A673 (cell line): ENCODE results near the gene FAM83G. TPM values are rescaled to one million over a fixed set of nuclear protein-coding genes. Genes with fewer than 3 reads are reported as not detected.
A peak's percentile ranks its signal among the peaks of the same experiment; 100 is the strongest.

Experiments
- BruUV-seq: library from RNA; stranded (reverse); fragments of 400-500 nt; replicated peaks from 2 replicates; lab custom pipeline; 2021; lab: Mats Ljungman, UMichigan
- CTCF ChIA-PET: fragments of 300-600 bp; sonication (Branson Sonifier 250); formaldehyde crosslinking; loops from one replicate; lab custom pipeline; 2022; ENCODE audit warnings: antibody characterized with exemption; lab: Charles Lee
- POLR2A ChIA-PET: fragments of 300-600 bp; sonication (Branson Sonifier 250); formaldehyde crosslinking; loops from one replicate; lab custom pipeline; 2022; ENCODE audit warnings: antibody characterized with exemption; ENCODE audit not compliant: low non-redundant PET; lab: Charles Lee
- DNase-seq: peaks from one replicate; pipeline ENCODE4 v3.0.0-alpha.2; 2015; ENCODE audit warnings: low spot score
- H3K27ac ChIP-seq: fragments of 200-600 bp; sonication (generic); 2 replicates; pipeline ENCODE4 v1.5.1; 2016; ENCODE audit warnings: mixed run types, low read depth, mild to moderate bottlenecking, mixed read lengths, antibody characterized with exemption, low read length; ENCODE audit not compliant: poor library complexity, severe bottlenecking
- H3K27me3 ChIP-seq: fragments of 200-600 bp; sonication (generic); replicated peaks from 2 replicates; pipeline ENCODE4 v1.6.1; 2017; ENCODE audit warnings: mixed run types, low read depth, mild to moderate bottlenecking, mixed read lengths, antibody characterized with exemption, low read length; ENCODE audit not compliant: insufficient read depth, poor library complexity
- H3K36me3 ChIP-seq: fragments of 200-600 bp; sonication (generic); 2 replicates; pipeline ENCODE4 v1.6.1; 2016; ENCODE audit warnings: mixed run types, mild to moderate bottlenecking, mixed read lengths, antibody characterized with exemption, low read length; ENCODE audit not compliant: insufficient read depth, poor library complexity, severe bottlenecking
- H3K4me1 ChIP-seq: fragments of 200-600 bp; sonication (generic); 2 replicates; pipeline ENCODE4 v1.6.1; 2017; ENCODE audit warnings: mixed run types, mild to moderate bottlenecking, mixed read lengths, antibody characterized with exemption, low read length; ENCODE audit not compliant: insufficient read depth, poor library complexity, severe bottlenecking
- H3K4me3 ChIP-seq: fragments of 200-600 bp; sonication (generic); 2 replicates; pipeline ENCODE4 v1.5.1; 2016; ENCODE audit warnings: low read depth, mixed run types, mild to moderate bottlenecking, mixed read lengths, low read length; ENCODE audit not compliant: poor library complexity, severe bottlenecking
- H3K9me3 ChIP-seq: fragments of 200-600 bp; sonication (generic); 2 replicates; pipeline ENCODE4 v1.6.1; 2016; ENCODE audit warnings: mixed run types, low read depth, mild to moderate bottlenecking, mixed read lengths, antibody characterized with exemption, low read length; ENCODE audit not compliant: poor library complexity, severe bottlenecking
- EZH2 ChIP-seq: fragments of 200-600 bp; sonication (generic); IDR thresholded peaks from 2 replicates; pipeline ENCODE4 v1.6.1; 2017; ENCODE audit warnings: borderline replicate concordance, low read depth, mild to moderate bottlenecking, mixed read lengths, antibody characterized with exemption, low read length; ENCODE audit not compliant: poor library complexity, severe bottlenecking
- intact Hi-C: fragments of 100-400 bp; cut with micrococcal nuclease; formaldehyde crosslinking; loops from one replicate; pipeline ENCODE4 v1.10.0; 2022; ENCODE audit not compliant: unreplicated experiment
- total RNA-seq: library from RNA; stranded (reverse); gene quantifications from 2 replicates; pipeline ENCODE4 v1.2.3, GENCODE V29; 2021
- TF ChIP-seq, protein P1 (sequence below): fragments of 300-800, 200-600 bp; sonication (generic); conservative IDR thresholded peaks from 2 replicates; pipeline ENCODE4 v1.5.1; 2017; ENCODE audit warnings: low read depth, mild to moderate bottlenecking, antibody characterized with exemption, low read length, moderate library complexity, mixed read lengths

The FAM83G gene
- total RNA-seq, 1 experiment from 2014 or later: 12.4 TPM

DNA sequence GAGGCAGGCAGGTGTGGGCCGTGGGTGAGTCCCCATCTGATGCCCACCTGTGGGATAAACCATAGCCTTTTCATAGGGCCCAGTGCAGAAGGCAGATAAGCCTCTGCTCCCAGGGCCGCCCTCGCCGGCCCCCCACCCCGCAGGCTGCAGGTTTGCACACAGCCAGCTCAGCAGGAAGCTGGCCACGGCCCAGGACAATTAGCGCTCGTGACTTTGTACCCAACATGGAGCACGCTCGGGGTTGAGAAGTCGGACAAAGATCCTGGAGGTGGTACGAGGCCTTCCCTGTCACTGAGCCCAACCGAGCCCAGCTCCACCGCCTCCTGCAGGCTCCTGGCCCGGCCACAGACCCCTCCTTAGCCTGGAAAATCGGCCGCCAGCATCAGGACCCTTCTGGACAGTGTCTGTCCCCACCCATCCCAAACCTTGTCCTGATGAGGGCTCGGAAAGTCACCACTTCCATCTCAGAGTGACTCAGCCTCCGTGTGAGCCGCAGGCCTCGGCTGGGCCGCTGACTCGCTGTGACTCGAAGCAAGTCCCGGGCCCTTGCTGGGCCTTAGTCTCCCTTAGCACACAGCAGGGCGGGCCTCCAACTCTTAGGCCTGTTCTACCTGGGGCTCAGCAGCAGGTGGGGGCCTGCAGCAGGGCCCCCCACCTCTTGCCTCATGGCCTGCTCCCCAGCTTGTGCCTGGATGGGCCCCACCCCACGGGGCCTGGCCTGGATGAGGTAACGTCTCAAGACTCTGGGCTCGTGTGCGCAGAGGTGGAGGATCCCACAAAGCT lies 22.7 kb downstream of the FAM83G start:
- Histone ChIP-seq H3K4me1 (no peaks in the 10 kb centered on the region), H3K9me3 (no peaks in the 10 kb centered on the region), H3K4me3 (no peak overlapping the region), H3K36me3 (no peaks in the 10 kb centered on the region), H3K27me3 (no peaks in the 10 kb centered on the region), H3K27ac (no peak overlapping the region)
- intact Hi-C loops: no loop called here
- POLR2A ChIA-PET: no interaction called here
- CTCF ChIA-PET: no interaction called here
- no TSS peak for BruUV-seq
- TF ChIP-seq, protein P1, sequence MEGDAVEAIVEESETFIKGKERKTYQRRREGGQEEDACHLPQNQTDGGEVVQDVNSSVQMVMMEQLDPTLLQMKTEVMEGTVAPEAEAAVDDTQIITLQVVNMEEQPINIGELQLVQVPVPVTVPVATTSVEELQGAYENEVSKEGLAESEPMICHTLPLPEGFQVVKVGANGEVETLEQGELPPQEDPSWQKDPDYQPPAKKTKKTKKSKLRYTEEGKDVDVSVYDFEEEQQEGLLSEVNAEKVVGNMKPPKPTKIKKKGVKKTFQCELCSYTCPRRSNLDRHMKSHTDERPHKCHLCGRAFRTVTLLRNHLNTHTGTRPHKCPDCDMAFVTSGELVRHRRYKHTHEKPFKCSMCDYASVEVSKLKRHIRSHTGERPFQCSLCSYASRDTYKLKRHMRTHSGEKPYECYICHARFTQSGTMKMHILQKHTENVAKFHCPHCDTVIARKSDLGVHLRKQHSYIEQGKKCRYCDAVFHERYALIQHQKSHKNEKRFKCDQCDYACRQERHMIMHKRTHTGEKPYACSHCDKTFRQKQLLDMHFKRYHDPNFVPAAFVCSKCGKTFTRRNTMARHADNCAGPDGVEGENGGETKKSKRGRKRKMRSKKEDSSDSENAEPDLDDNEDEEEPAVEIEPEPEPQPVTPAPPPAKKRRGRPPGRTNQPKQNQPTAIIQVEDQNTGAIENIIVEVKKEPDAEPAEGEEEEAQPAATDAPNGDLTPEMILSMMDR: no peak
- TF ChIP-seq EZH2: no peak
- DNase-seq: peak; percentile 25

DNA sequence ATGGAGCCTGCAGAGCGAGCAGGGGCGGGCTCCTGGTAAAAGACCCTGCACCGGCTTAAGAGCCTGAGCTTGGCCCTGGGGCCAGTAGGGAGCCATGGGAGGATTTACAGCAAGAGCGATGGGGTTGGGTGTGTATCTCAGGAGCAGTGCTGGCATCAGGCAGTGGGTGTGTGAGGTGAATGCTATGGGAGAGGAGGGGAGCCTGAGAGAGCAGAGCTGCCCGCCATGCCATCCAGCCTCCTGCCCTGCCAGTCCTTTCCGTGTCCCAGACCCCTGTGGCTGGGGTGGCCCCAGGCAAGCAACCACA lies 23.3 kb downstream of the FAM83G start:
- Histone ChIP-seq H3K9me3 (no peaks in the 10 kb centered on the region), H3K27me3 (no peaks in the 10 kb centered on the region), H3K4me1 (no peaks in the 10 kb centered on the region), H3K36me3 (no peaks in the 10 kb centered on the region), H3K27ac (no peak overlapping the region), H3K4me3 (no peak overlapping the region)
- intact Hi-C loops: no loop called here
- DNase-seq: no peak
- POLR2A ChIA-PET: no interaction called here
- CTCF ChIA-PET: no interaction called here
- no TSS peak for BruUV-seq
- TF ChIP-seq, protein P1: no peak
- TF ChIP-seq EZH2: no peak

DNA sequence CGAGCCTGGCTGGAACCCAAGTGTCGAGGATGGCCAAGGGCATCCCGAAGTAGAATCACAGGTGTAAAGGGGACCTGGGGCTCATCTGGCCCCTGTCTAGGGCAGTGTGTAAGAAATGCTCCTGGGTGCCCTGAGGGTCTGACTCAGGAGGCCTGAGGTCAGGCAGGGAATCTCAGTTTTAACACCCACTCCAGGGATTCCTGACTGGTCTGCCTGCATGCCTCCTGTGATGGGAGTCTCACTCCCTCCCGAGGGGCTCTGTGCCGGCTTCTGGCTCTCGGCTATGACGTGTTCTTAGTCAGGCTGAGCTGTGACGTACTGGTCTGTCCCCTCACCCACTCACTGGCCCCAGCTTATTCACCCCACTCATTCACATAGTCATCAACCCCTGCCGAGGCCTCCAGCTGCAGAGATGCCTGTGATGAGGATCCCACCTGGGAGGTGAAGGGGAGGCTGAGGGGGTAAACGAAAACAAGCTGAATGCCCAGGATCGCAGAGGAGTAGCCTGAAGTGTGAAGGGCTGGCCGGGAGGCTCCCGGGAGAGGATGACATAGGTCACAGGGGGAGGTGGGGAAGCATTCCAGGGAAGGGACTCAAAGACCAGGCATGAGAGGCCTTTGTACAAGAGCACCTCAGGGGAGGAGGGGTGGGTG lies 23.8 kb downstream of the FAM83G start:
- H3K9me3 ChIP-seq: no peaks in the 10 kb centered on the region
- ChIA-PET CTCF (no interaction called here), POLR2A (no interaction called here)
- no peaks in the 10 kb centered on the region for H3K36me3 ChIP-seq
- H3K4me1 ChIP-seq: no peaks in the 10 kb centered on the region
- intact Hi-C loops: no loop called here
- H3K4me3 ChIP-seq: no peak overlapping the region
- BruUV-seq: no TSS peak
- no peak for TF ChIP-seq EZH2
- TF ChIP-seq, protein P1: no peak
- no peak for DNase-seq
- H3K27me3 ChIP-seq: no peaks in the 10 kb centered on the region
- H3K27ac ChIP-seq: no peak overlapping the region
